ENCODE results near the gene MESD.
"Not testable (repeated sequence)": the region's sequence is repeated elsewhere in the genome, so short reads cannot be mapped to it uniquely, and the experiment has no call there.

The MESD gene

GRCh38 chr15:80966431-80967197 is 23.0 kb downstream of the MESD start:
- no peak for DNase-seq

- DNase-seq: not testable (repeated sequence)
Measured at GRCh38 chr15:80965454-80965853, 24.2 kb downstream of the MESD start.

GRCh38 chr15:80958818-80959495 is 30.7 kb downstream of the MESD start:
- DNase-seq: no peak

- peak in 2 of 56 donors; percentile 17 to 55 for DNase-seq
Measured at GRCh38 chr15:80957976-80958375, 31.6 kb downstream of the MESD start.

GRCh38 chr15:80957556-80957955 is 32.1 kb downstream of the MESD start:
- peak in 27 of 56 donors; percentile 5 to 67 (median 30) for DNase-seq

GRCh38 chr15:80955571-80956452 is 33.8 kb downstream of the MESD start:
- peak in 20 of 56 donors; percentile 5 to 66 (median 20) for DNase-seq

GRCh38 chr15:80953953-80954778 is 35.5 kb downstream of the MESD start:
- DNase-seq: no peak

GRCh38 chr15:80953001-80953952 is 36.3 kb downstream of the MESD start:
- DNase-seq: no peak

- DNase-seq: no peak
Measured at GRCh38 chr15:80951941-80952340, 37.7 kb downstream of the MESD start.

GRCh38 chr15:80950291-80951078 is 39.1 kb downstream of the MESD start:
- DNase-seq: no peak

GRCh38 chr15:80949756-80950155 is 39.9 kb downstream of the MESD start:
- DNase-seq: no peak

GRCh38 chr15:80948651-80949292 is 40.8 kb downstream of the MESD start:
- DNase-seq: no peak

GRCh38 chr15:80946576-80946975 is 43.0 kb downstream of the MESD start:
- no peak for DNase-seq

GRCh38 chr15:80945605-80946004 is 44.0 kb downstream of the MESD start:
- DNase-seq: no peak

- no peak for DNase-seq
Measured at GRCh38 chr15:80944818-80945217, 44.8 kb downstream of the MESD start.

- DNase-seq: peak in 1 of 56 donors; percentile 5
Measured at GRCh38 chr15:80942746-80943565, 46.7 kb downstream of the MESD start.

- DNase-seq: no peak
Measured at GRCh38 chr15:80942266-80942665, 47.4 kb downstream of the MESD start.
